Measurements from ENCODE around the gene ALG1.
A peak's percentile ranks its signal among the peaks of the same experiment; 100 is the strongest.

Gene ALG1

DNA sequence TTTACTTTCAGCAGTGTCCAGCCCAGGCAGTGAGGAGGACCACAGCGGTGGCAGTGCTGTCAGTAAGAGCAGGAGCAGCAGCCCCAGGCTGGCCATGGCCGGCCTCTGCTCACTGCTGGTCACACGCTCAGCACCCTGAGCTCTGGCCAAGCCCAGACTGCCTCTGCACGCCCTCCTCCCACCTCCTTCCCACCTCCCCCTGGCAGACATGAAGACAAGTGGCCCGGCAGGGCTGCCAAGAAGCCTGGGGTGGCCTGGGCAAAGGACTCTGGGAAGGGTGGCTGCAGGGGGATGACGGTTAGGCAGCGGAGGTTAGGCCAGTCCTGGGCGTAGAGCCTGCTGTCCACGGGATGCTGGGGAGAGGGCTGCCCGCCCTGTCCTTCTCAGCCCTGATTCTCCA is 5.8 kb upstream of the ALG1 start, which contains the start of gene C16orf89:
Gene C16orf89 (minus strand): TSS at position 144 of the 400 bp plus-strand sequence. CDS start 48 bp downstream, at position 96.
- DNase-seq (ENCODE audit: low spot score) = no peak
- TF ChIP-seq, protein P1, sequence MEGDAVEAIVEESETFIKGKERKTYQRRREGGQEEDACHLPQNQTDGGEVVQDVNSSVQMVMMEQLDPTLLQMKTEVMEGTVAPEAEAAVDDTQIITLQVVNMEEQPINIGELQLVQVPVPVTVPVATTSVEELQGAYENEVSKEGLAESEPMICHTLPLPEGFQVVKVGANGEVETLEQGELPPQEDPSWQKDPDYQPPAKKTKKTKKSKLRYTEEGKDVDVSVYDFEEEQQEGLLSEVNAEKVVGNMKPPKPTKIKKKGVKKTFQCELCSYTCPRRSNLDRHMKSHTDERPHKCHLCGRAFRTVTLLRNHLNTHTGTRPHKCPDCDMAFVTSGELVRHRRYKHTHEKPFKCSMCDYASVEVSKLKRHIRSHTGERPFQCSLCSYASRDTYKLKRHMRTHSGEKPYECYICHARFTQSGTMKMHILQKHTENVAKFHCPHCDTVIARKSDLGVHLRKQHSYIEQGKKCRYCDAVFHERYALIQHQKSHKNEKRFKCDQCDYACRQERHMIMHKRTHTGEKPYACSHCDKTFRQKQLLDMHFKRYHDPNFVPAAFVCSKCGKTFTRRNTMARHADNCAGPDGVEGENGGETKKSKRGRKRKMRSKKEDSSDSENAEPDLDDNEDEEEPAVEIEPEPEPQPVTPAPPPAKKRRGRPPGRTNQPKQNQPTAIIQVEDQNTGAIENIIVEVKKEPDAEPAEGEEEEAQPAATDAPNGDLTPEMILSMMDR (IDR thresholded peaks at IDR 0.05; ENCODE audit: borderline replicate concordance, control extremely low read depth, extremely low read depth, insufficient read depth, missing control alignments) = no peak
- in situ Hi-C loops (cut with MboI; ENCODE audit: low sequenced_read_pairs, unreplicated experiment) = no loop called here

DNA sequence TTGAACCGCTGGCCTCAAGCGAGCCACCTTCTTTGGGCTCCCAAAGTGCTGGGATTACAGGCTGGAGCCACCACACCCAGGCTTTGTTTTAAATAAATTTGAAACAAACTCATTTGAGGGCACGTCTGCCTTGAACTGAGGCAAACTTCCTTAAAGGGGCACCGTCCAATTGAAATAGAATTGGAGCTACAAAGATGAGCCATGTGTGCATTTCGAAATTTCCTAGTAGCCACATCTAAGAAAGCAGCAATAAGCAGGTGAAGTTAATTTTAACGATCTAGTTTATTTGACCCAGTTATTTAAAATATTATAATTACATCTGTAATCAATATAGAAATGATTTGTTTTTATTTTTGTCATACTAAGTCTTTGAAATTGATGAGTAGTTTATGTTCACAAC is 5.1 kb upstream of the ALG1 start:
- TF ChIP-seq, protein P1 (IDR thresholded peaks at IDR 0.05; ENCODE audit: borderline replicate concordance, control extremely low read depth, extremely low read depth, insufficient read depth, missing control alignments) = no peak
- peak; percentile 1 for DNase-seq (ENCODE audit: low spot score)
- in situ Hi-C loops (cut with MboI; ENCODE audit: low sequenced_read_pairs, unreplicated experiment) = no loop called here

DNA sequence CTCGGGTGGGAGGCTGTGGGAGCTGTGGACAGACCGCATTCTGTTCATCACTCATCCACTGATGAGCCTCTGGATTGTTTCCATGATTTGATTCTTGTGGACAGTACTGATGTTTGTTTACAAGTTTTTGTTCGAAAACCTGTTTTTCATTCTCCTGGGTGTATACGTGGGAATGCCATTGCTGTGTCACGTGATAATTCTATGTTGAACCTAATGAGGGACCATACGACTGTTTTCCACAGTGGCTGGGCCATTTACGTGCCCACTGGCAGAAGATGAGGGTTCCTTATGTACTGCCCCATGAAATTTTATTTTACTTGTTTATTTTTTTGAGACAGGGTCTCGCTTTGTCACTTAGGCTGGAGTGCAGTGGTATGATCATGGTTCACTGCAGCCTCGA is 2.6 kb upstream of the ALG1 start:
- peak; percentile 4 for DNase-seq (ENCODE audit: low spot score)
- TF ChIP-seq, protein P1 (IDR thresholded peaks at IDR 0.05; ENCODE audit: borderline replicate concordance, control extremely low read depth, extremely low read depth, insufficient read depth, missing control alignments) = no peak
- in situ Hi-C loops (cut with MboI; ENCODE audit: low sequenced_read_pairs, unreplicated experiment) = no loop called here

DNA sequence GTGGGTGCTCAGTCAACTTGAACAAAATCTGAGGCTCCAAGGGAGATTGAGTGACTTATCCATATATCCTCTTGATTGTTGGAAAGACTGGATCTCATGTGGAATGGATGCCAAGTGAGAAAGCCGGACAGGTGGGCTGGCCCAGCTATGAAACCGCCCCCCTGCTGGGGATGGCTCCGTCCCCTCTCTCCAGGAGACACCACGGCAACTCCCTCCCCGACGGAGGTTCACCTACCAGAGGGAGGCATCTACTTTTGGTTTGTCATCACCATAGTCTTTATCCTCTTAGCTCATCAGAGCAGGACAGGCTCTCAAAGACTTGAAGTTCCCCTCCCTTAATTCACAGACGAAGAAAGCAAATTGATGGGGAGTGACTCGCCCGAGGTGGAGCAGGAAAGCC is 1.8 kb upstream of the ALG1 start:
- peak; percentile 10 for DNase-seq (ENCODE audit: low spot score)
- TF ChIP-seq, protein P1 (IDR thresholded peaks at IDR 0.05; ENCODE audit: borderline replicate concordance, control extremely low read depth, extremely low read depth, insufficient read depth, missing control alignments) = no peak
- in situ Hi-C loops (cut with MboI; ENCODE audit: low sequenced_read_pairs, unreplicated experiment) = no loop called here

DNA sequence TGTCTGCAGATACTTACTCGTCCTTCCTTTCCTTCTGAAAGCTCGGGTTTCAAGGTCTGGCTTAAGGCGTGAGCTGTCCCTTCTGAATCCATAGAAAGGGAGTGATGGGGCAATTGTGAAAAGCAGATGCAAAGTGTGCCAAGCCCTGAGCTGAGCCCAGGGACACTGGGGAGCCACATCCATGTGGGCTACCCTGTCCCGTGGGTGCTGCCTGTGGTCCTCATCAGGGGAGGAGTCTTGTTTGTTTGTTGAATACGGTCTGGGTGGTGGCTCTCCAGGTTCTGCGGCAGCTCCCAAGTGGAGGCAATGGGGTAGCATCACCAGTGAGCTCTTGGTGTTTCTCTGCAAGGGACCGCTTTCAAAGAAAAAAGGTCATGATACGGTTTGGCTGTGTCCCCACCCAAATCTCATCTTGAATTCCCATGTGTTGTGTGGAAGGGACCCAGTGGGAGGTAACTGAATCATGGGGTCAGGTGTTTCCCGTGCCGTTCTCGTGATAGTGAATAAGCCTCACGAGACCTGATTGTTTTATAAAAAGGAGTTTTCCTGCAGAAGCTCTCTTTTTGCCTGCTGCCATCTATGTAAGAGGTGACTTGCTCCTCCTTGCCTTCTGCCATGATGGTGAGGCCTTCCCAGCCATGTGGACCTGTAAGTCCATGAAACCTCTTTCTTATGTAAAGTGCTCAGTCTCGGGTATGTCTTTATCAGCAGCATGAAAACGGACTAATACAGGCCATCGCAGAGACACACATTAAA is 1.0 kb upstream of the ALG1 start:
- in situ Hi-C loops (cut with MboI; ENCODE audit: low sequenced_read_pairs, unreplicated experiment) = no loop called here
- DNase-seq (ENCODE audit: low spot score) = peak; percentile 23
- TF ChIP-seq, protein P1 (IDR thresholded peaks at IDR 0.05; ENCODE audit: borderline replicate concordance, control extremely low read depth, extremely low read depth, insufficient read depth, missing control alignments) = no peak

DNA sequence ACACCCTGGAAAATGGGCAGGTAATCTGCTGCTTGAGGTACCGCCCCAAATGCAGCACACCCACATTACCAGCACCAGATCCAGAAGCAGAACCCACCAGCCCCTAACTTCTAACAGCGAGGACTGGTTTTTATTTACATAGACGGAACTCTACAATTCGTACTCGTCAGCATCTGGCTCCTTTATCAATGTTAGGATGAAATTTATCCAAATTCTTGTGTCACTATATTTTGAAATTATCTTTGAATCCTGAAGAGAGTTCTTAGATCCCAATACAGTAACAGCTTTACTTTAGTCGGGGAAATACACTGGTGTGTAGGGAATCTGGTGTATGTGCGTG is 332 bp upstream of the ALG1 start:
- TF ChIP-seq, protein P1 (IDR thresholded peaks at IDR 0.05; ENCODE audit: borderline replicate concordance, control extremely low read depth, extremely low read depth, insufficient read depth, missing control alignments) = no peak
- peak; percentile 22 for DNase-seq (ENCODE audit: low spot score)
- in situ Hi-C loops (cut with MboI; ENCODE audit: low sequenced_read_pairs, unreplicated experiment) = no loop called here

Measured in GM13976 (cell line).